Activated CD4-positive, alpha-beta T cell treated with anti-CD3 and anti-CD28 coated beads for 48 hours (primary cell): ENCODE results near the gene CRNKL1.

Experiments used
- DNase-seq: peaks from one replicate; pipeline ENCODE4 v3.0.0-alpha.2; 2020

CRNKL1 gene

DNA sequence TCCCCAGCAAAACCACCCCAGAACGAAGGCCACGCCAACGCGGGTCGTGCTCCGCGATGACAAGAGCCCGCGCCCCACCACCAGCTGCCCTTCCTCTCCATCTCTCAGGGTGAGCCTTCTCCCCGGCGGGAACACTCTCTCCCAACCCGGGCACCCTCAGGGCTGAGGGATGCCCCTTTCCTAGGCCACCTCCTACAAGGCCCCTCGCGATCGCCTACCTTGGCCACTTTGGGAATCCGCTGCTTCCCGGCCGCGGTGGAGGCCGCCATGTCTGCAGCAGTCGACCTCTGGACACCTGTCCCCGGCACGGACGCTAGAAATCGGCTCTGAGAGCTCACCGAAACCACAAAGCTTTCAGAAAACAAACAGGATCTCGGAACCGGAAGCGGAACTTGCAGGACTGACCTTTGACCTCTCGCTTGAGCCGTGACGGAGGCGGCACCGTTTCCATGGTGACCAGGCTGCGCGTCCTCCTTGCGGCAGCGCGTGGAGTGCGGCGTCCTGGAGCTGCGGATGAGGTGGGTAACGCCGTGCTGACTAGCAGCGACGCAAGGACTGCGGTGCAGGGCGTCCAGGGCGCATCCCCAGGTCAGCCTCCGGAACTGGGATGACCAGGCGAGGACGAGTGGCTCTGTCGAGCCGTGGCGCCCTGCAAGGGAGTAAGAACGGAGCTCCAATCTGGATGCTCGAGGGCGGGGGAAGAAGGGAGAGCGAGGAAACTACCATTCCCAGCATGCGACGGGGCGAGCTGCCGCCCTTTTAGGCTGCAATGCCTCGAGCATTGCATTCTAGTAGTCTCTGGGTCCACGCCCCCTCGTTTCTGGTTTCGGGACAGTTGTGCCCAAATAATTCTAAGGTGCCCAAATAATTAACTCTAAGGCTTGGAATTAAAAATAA is at the start of gene CRNKL1, which contains the start of gene CFAP61:
Gene CRNKL1, minus strand, starts transcription at position 393 of the 897 bp plus-strand sequence. Its CDS starts 124 bp downstream, at position 269.
Gene CFAP61, plus strand, starts transcription at position 459 of the 897 bp plus-strand sequence. CDS start 4,122 bp downstream, outside the sequence.
- peak; percentile 98 for DNase-seq

GRCh38 chr20:20100881-20101280 is 48.6 kb upstream of the CRNKL1 start:
- no peak for DNase-seq

GRCh38 chr20:20096421-20096820 is 44.2 kb upstream of the CRNKL1 start:
- DNase-seq, result no peak

- no peak for DNase-seq
These were observed 43.0 kb upstream of the CRNKL1 start for GRCh38 chr20:20095114-20095872.

DNA sequence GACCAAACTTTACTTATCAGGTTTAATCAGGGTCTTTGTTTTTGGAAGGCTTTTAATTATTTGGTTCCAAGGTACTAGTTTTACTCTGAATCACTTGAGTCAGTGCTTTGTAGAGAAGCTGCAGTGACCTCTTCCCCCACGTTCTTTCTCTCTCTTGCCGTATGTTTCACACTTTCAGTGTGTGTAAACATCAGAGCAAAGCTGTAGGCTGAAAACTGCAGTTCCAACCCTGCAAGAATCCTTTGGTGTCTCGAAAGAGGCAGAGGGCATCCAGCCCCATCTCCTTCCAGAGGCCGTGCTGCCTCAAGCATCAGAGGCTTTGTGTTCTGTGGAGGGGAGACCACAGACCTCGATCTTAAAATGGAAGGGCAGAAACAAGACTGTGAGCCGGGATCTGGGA is 42.1 kb upstream of the CRNKL1 start:
- no peak for DNase-seq

DNA sequence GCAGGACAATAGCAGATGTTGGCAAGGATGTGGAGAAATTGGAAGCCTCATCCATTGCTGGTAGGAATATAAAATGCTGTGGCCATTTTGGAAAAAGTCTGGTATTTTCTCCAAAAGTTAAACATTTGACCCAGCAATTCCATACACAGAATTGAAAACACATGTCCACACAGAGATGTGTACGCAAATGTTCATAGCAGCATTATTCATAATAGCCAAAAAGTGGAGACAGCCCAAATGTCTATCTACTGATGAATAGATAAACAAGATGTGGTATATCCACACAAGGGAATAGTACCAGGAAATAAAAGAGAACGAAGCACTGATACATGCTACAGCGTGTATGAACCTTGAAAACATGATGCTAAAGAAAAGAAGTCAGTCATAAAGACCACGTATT is 40.6 kb upstream of the CRNKL1 start:
- no peak for DNase-seq

DNA sequence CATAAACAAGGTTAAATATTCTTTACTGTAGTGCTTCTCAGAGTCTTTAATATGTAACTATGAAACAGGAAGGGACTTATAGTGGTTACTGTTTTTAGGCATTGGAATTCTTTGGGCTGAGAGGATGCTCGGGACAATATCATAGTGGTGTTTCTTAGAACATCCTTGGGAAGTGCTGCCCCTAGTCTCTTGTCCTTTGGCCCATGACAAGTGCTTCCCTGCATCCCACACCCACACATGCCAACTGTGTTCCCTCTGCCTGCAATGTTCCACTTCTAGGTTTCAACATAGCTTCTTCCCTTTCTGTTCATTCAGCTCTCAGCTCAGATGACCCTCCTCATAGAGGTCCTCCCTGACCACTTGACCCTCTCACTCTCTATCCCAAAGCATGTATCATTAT is 37.7 kb upstream of the CRNKL1 start:
- DNase-seq, result no peak

GRCh38 chr20:20089018-20089417 is 36.8 kb upstream of the CRNKL1 start:
- DNase-seq, result no peak

DNA sequence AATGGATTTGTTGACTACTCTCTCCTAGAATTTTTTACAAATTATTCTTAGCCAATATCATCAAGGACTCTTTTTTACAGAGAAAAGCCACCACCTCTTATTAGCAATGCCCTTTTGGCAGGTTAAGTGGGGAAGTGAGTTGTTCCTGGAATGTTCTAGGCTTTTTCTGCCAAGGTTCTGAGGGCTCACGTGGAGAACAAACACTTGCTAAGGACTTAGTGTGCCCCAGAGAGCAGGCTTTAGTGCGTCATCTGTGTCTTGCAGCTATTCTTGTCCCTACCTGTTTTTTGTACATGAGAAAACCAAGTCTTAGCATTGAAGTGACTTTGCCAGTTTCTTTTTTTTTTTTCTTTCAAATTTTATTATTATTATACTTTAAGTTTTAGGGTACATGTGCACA is 33.5 kb upstream of the CRNKL1 start:
- no peak for DNase-seq

DNA sequence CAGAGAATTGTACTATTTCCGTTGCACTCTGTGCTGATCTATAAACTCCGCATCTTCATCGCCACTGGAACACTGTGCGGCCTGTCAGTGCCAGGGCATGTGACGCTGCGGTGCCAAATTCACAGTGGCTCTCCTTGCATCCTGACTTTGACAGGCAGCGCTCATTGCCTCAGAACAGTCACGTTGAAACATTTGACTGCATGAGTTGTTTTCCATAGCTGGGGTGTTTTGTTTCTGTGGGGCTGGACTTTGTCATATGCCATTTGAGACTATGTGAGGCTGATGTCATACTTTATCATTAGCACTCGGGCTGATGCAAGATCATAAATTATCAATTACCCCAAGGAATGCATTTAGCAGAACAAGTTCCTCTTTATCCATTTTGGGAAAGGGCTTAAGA is 32.8 kb upstream of the CRNKL1 start:
- no peak for DNase-seq

GRCh38 chr20:20084296-20084752 is 32.1 kb upstream of the CRNKL1 start:
- no peak for DNase-seq

DNA sequence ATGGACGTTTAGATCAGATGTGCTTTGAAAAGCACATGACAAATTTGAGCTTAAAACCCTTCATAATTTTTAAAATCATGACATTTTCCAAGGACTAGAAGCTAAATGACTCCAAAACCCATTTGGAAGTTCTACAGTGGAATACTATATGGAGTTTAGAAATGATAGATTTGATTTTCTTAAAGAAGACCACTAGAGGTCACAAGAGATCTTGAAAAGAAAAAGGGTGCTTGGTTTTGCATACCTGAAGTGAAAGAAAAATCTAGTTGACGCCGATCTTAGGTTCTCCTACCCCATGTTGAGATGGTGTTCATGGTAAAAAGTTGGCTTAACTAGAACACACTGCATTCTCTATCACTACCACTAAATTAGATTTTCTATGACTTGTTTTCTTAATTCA is 31.5 kb upstream of the CRNKL1 start:
- DNase-seq, result no peak

DNA sequence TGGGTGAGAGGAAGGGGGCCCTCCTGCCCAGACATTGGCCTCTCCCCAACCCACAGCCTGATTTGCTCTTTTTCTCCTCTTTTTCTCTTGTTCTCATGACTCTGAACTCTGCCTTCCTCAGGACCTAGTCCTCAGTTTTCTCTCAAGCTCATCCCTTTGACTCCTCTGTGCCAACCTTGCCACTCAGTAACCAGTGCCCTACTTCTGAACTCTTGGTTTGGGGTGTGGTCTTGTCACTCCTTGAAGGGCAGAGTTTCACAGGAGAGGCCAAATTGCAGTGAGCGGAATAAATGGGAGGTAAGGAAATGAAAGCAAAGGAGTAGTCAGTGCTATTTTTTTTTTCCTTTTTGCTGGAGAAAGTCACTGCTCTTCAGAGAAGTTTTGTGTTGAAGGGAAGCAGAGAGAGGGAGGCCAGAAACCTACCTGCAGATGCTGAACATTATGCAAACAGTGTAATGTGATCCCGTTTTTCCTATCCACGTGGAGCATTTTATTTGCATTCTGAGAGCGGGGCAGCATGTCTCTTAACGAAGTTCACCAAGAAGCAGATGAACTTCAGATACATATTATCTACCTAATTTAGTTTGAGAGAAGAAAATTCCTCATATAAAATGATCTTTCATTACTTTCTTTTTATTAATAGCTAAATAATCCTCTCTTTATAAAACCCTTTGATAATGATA is 27.0 kb upstream of the CRNKL1 start:
- DNase-seq, result no peak

DNA sequence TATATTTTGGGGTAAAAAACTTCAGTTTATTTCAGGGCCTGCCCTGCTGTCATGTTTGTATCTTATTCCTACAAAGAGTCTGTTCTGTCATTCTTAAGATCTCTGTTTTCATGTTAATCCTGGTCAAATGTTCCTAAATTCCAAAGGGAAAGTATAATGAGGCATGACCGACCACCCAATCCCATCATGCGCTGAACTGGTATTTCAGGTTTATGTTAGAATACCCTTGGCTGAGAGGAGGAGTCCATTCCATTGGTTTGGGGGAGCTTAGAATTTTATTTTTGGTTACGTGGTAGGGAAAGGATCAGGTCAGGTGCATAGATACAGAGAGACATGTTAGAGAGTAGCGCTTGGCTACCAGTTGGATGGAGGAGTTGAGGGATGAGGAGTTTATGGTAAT is 25.8 kb upstream of the CRNKL1 start:
- DNase-seq, result no peak

DNA sequence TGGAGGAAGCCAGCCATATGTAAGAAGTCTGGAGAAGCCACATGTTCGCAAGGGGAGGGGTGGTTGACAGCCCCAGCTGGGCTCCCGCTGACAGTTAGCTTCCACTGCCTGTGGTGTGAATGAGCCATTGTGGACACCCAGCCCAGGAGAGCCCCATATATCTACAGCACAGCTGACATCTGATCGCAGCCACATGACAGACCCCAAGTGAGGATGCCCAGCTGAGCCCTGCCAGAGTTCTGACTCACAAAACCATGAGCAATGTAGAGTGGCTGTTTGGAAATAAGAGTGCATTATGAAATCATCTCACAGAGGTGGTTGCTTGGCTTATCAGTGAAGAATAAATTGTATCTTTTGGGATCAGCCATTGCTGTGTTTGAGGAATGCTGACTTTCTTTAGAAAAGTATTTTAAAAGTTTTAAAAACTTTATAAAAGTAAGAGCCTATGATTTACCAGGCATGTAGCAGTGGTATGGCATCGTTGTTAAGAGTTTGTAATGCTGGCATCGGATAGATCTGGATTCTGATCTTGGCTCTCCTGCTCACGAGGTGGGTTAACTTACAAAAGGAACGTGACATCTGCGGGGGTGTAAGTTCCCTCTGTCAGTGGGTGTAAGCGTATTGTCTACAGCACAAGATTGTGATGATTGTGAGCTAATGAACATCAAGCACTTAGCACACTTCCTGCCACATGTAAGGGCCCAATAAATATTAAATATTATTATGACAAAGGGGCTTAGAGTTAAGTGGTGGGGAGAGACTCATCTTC is 24.2 kb upstream of the CRNKL1 start:
- DNase-seq, result no peak

DNA sequence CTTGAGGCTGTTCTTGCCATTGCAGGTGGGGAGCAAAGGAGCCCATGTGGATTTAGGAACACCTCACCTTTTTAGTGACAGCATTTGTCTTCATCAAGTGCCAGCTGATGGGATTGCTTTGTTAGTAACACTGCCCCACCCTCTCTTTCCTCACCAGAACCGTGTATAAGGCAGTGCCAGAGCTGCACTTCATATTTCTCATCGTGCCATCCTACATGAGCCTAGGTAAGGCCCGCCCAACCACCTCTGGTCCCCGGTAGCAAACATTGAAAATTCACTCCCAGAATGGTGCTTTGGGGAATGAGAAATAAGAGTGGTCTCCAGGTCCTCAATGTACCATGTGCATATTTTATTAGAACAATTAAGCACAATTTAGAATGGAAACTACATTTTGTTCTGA is 22.8 kb upstream of the CRNKL1 start:
- no peak for DNase-seq

DNA sequence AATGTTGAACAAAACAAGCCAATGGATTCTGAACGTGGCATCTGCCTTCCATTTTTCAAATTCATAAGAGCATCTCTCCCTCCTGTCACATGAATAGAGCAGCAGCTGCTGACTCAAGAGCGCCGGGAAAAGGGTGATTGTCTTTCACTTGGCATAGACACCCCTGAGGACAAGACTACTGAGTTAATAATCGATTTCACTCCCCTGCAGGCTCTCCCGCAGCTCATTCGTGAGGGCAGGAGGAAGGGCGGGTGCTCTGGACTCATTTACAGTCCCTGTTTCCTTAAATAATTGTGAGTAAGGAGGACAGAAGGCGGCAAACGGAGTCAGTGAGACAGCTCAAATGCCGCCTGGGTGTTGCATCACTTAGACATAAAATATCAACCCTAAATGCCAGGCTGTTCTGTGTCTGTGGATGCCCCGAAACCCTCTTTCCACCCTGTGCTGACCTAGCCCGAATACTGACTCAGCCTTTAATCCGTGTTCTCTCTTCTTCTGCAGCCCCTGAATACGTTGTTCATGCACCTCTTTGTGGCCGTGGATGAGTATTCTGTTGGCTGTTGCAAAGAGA is 21.6 kb upstream of the CRNKL1 start:
- no peak for DNase-seq

DNA sequence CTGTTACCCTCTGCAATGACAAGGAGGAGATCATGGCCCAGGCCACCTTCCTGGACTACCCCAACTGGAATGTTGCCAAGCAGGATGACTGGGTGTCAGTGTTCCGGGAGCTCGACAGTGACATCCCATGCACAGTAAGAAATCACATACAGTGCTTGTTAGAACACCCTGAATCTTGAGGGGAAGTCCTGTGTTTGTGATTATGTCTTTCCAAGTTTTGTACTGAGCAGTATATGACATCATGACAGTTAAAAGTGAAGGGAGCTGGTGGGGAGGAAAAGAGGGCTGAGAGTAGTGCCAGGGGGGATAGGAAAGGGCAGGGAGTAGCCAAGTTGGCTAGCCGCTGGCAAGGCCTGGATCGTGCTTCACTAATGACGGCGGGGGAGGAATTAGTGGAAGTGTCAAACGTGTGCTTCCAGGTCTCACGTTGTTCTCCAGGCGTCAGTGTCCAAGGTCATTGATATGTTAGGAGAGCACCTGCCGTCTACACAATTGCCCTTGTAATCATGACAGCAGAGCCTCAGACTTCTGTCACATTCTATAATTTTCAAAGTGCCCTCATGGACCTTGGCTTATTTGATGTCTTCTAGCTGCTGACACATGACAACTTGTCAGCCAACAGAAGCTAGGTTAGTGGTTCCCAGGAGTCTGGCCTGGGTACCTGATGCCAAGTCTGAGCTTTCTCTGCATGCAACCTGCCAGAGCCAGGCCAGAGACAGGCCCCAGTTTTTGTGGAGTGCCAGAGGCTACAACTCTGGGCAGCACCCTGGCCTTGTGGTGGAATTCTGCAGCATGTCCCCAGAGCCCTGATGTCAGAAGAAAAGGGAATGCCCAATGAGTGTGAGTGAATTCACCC is 18.8 kb upstream of the CRNKL1 start:
- no peak for DNase-seq

DNA sequence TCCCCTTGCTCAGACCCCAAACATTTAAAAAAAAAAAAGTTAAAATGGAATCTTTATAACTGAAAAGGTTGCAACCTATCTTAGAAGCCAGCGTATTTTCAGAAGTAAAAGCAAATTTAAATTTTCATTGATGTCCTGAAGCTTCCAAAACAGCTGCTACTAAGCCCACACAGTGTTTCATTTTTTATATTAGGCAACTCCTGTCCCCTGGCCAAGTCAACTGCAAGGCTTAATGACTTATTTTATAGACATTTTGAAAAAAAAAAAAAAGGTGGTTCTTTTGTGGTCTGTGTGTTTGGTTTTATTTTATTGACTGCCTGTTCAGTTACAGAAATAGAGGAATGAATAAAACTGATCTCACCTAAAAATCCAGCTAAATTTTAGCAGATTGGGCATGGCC is 13.1 kb upstream of the CRNKL1 start:
- DNase-seq, result no peak

- no peak for DNase-seq
These were observed 11.9 kb upstream of the CRNKL1 start for GRCh38 chr20:20063941-20064702.
